ENCODE measurements around the gene IL11. TPM values are rescaled to one million over a fixed set of nuclear protein-coding genes. Genes with fewer than 3 reads are reported as not detected.
A peak's percentile ranks its signal among the peaks of the same experiment; 100 is the strongest.

IL11 gene
- total and polyA plus RNA-seq, 2 of the 13 experiments (the other 11 are each of a cell fraction or from before 2014, with no cell fraction given) = 2.5 to 2.9 TPM

- TF ChIP-seq E2F2 (CRISPR knock-in tag; IDR thresholded peaks at IDR 0.05; ENCODE audit: borderline replicate concordance) (no peak), ZBTB43 (CRISPR knock-in tag; conservative IDR thresholded peaks at IDR 0.05) (no peak), IKZF5 (CRISPR knock-in tag; IDR thresholded peaks at IDR 0.05) (peak; percentile 13; the same call in 1 of the 2 replicates), ASH2L (IDR thresholded peaks at IDR 0.05; ENCODE audit: insufficient read length, low read depth, low read length) (peak; percentile 68), ZFY (CRISPR knock-in tag; IDR thresholded peaks at IDR 0.05) (peak; percentile 53; the same call in 1 of the 2 replicates), REPIN1 (CRISPR knock-in tag; IDR thresholded peaks at IDR 0.05; ENCODE audit: borderline replicate concordance, low read depth) (0 out of 2 replicates have a peak, but pooled peaks have one; percentile 46), RAD21 (CRISPR knock-in tag; IDR thresholded peaks at IDR 0.05) (no peak), ZNF335 (CRISPR knock-in tag; IDR thresholded peaks at IDR 0.05) (no peak), SMARCE1 (IDR thresholded peaks at IDR 0.05; ENCODE audit: borderline replicate concordance) (no peak), YEATS4 (CRISPR knock-in tag; IDR thresholded peaks at IDR 0.05; ENCODE audit: borderline replicate concordance) (0 out of 2 replicates have a peak, but pooled peaks have one; percentile 22), BRCA1 (CRISPR knock-in tag; IDR thresholded peaks at IDR 0.05) (no peak), RFX5 (IDR thresholded peaks at IDR 0.05; ENCODE audit: low read depth, low read length) (no peak), RBM22 (optimal IDR thresholded peaks at IDR 0.05; ENCODE audit: low read length) (no peak), ZNF615 (CRISPR knock-in tag; IDR thresholded peaks at IDR 0.05; ENCODE audit: borderline replicate concordance) (no peak), ZNF713 (CRISPR knock-in tag; IDR thresholded peaks at IDR 0.05) (no peak), ZNF407 (CRISPR knock-in tag; IDR thresholded peaks at IDR 0.05; ENCODE audit: not compliant biosample characterization) (no peak), ZNF253 (CRISPR knock-in tag; IDR thresholded peaks at IDR 0.05; ENCODE audit: borderline replicate concordance) (no peak)
Observed at GRCh38 chr19:55384920-55385723, 14.9 kb upstream of the IL11 start (continued).
